GM21390 (cell line): ENCODE measurements around the gene HSPA4L.

Experiments
- ATAC-seq: cut with Tn5 transposase; IDR thresholded peaks from one replicate; pipeline ENCODE4 v1.9.1; 2021; ENCODE audit not compliant: unreplicated experiment

HSPA4L gene

GRCh38 chr4:127782275-127783025 lies at the start of gene HSPA4L:
Gene HSPA4L (plus strand): TSS chr4:127782322. CDS start chr4:127782551, 229 bp downstream.
- peak; percentile 41 for ATAC-seq

- ATAC-seq: peak; percentile 87
Observed at GRCh38 chr4:127732623-127733328, 49.3 kb upstream of the HSPA4L start.

- ATAC-seq: no peak
Observed at GRCh38 chr4:127734976-127735375, 47.1 kb upstream of the HSPA4L start.

GRCh38 chr4:127737295-127737694 lies 44.8 kb upstream of the HSPA4L start:
- no peak for ATAC-seq

GRCh38 chr4:127741247-127741646 lies 40.9 kb upstream of the HSPA4L start:
- no peak for ATAC-seq

GRCh38 chr4:127747883-127748282 lies 34.2 kb upstream of the HSPA4L start:
- ATAC-seq: no peak

- no peak for ATAC-seq
Observed at GRCh38 chr4:127748957-127749356, 33.2 kb upstream of the HSPA4L start.

- no peak for ATAC-seq
Observed at GRCh38 chr4:127756906-127757305, 25.2 kb upstream of the HSPA4L start.

- ATAC-seq: no peak
Observed at GRCh38 chr4:127759228-127759820, 22.8 kb upstream of the HSPA4L start.

GRCh38 chr4:127759893-127760292 lies 22.2 kb upstream of the HSPA4L start:
- no peak for ATAC-seq

- no peak for ATAC-seq
Observed at GRCh38 chr4:127771535-127772275, 10.4 kb upstream of the HSPA4L start.

- ATAC-seq: no peak
Observed at GRCh38 chr4:127772769-127773671, 9.1 kb upstream of the HSPA4L start.

GRCh38 chr4:127775843-127776242 lies 6.3 kb upstream of the HSPA4L start:
- no peak for ATAC-seq

GRCh38 chr4:127776620-127777019 lies 5.5 kb upstream of the HSPA4L start:
- ATAC-seq: no peak

- ATAC-seq: no peak
Observed at GRCh38 chr4:127777487-127777886, 4.6 kb upstream of the HSPA4L start.

- ATAC-seq: no peak
Observed at GRCh38 chr4:127778102-127778501, 4.0 kb upstream of the HSPA4L start.

GRCh38 chr4:127780598-127780997 lies 1.5 kb upstream of the HSPA4L start:
- no peak for ATAC-seq

GRCh38 chr4:127781300-127782024 lies 660 bp upstream of the HSPA4L start:
- ATAC-seq: peak; percentile 36

GRCh38 chr4:127782025-127782274 lies 172 bp upstream of the HSPA4L start:
- peak; percentile 81 for ATAC-seq
